Endodermal cell (in vitro differentiated cells): ENCODE measurements around the gene TEX264. TPM values are rescaled to one million over a fixed set of nuclear protein-coding genes. Genes with fewer than 3 reads are reported as not detected.

ENCODE experiments used
- DNase-seq: peaks from one replicate; pipeline ENCODE4 v3.0.0-alpha.2; 2017
- H3K27ac ChIP-seq: 2 replicates; pipeline ENCODE4 v1.5.1; 2013; ENCODE audit warnings: mild to moderate bottlenecking, low read depth, low read length, moderate library complexity
- H3K27me3 ChIP-seq: 2 replicates; pipeline ENCODE4 v1.6.1; 2013; ENCODE audit warnings: mild to moderate bottlenecking, low read length, moderate library complexity; ENCODE audit not compliant: insufficient read depth, control insufficient read depth, poor library complexity, severe bottlenecking
- H3K36me3 ChIP-seq: 2 replicates; pipeline ENCODE4 v1.7.0; 2013; ENCODE audit warnings: mild to moderate bottlenecking, low read length, moderate library complexity; ENCODE audit not compliant: control insufficient read depth, insufficient read depth
- H3K4me1 ChIP-seq: one replicate; pipeline ENCODE4 v1.7.0; 2013; ENCODE audit warnings: low read length; ENCODE audit not compliant: control insufficient read depth, insufficient read depth
- H3K4me3 ChIP-seq: 2 replicates; pipeline ENCODE4 v1.5.1; 2013; ENCODE audit warnings: mild to moderate bottlenecking, low read length, moderate library complexity
- H3K9ac ChIP-seq: 2 replicates; pipeline ENCODE4 v1.6.1; 2013; ENCODE audit warnings: mild to moderate bottlenecking, low read length, moderate library complexity; ENCODE audit not compliant: poor library complexity, severe bottlenecking; ENCODE audit errors: extremely low read depth
- H3K9me3 ChIP-seq: 2 replicates; pipeline ENCODE4 v1.6.1; 2013; ENCODE audit warnings: mild to moderate bottlenecking, low read length, moderate library complexity; ENCODE audit not compliant: control insufficient read depth
- H3K27ac Mint-ChIP-seq: 2 replicates; pipeline ENCODE4 v1.8.0; 2020; ENCODE audit warnings: mixed read lengths
- H3K27me3 Mint-ChIP-seq: 2 replicates; pipeline ENCODE4 v1.8.0; 2021; ENCODE audit warnings: mild to moderate bottlenecking, mixed read lengths; ENCODE audit not compliant: insufficient read depth
- H3K36me3 Mint-ChIP-seq: 2 replicates; pipeline ENCODE4 v1.8.0; 2020; ENCODE audit warnings: low read depth, mixed read lengths
- H3K4me1 Mint-ChIP-seq: 2 replicates; pipeline ENCODE4 v1.8.0; 2020; ENCODE audit warnings: mixed read lengths
- H3K4me3 Mint-ChIP-seq: 2 replicates; pipeline ENCODE4 v1.8.0; 2020; ENCODE audit warnings: mild to moderate bottlenecking, moderate library complexity, mixed read lengths
- H3K9me3 Mint-ChIP-seq: 2 replicates; pipeline ENCODE4 v1.8.0; 2020; ENCODE audit warnings: mild to moderate bottlenecking, mixed read lengths
- CTCF ChIP-seq: fragments of 200-600 bp; sonication (generic); conservative IDR thresholded peaks from 2 replicates; pipeline ENCODE4 v1.5.0; 2021; ENCODE audit warnings: antibody characterized with exemption, mild to moderate bottlenecking
- WGBS, 2 experiments: methylation state at CpG; one replicate each; pipeline versions ENCODE4 v1.1.5 to v1.1.7; 2013; ENCODE audit warnings: missing lambda C conversion rate in 2 of 2, mixed read lengths in 1 of 2; ENCODE audit not compliant: insufficient coverage in 1 of 2, insufficient read length in 1 of 2; 5-methylcytosine and 5-hydroxymethylcytosine counted together
- total RNA-seq, 2 donors: library from RNA; stranded (reverse); fragmentation: NEBNext Ultra II Directional in 1 of 2; extraction: Animal tissue kit (Norgen Biotek cat#: 25700) in 1 of 2; gene quantifications; 2 replicates in 1 of 2; 3 replicates in 1 of 2; pipeline ENCODE4 v1.2.1, GENCODE V29; 2021

Gene TEX264
- total RNA-seq, 2 donors from 2014 or later: 21.1 to 24.9 TPM

DNA sequence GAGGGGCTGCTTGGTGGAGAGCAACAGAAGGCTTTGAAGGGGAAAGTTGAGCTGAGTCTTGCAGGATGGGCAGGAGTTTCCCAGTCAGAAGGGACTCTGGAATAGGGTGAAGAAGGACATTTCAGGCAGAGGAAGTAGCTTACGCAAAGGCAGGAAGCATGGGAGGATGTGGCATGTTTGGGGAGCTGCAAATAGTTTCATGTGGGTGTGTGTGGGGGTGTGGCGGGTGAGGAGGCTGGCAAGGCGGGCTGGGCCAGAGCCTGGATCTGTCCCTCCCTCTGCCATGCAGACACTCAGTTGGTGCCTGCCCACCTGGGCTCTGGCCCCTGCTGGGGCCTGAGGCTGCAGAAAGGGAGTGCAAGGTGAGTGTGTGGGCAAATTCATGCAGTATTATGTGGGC is 10.4 kb downstream of the TEX264 start:
- WGBS, 2 experiments: 94 to 96% methylated on average over 2 of the region's 3 CpGs
- H3K27ac Mint-ChIP-seq: peak overlapping the region; percentile 18
- no peak overlapping the region for H3K4me3 Mint-ChIP-seq

GRCh38 chr3:51682079-51682478 is 11.0 kb downstream of the TEX264 start:
- Mint-ChIP-seq H3K9me3 (no peaks in the 10 kb centered on the region), H3K4me1 (peaks cover 11% of the 10 kb centered on the region), H3K27ac (peak overlapping the region; percentile 18), H3K4me3 (no peak overlapping the region), H3K36me3 (peaks cover 15% of the 10 kb centered on the region), H3K27me3 (no peaks in the 10 kb centered on the region)
- Histone ChIP-seq H3K9me3 (no peaks in the 10 kb centered on the region), H3K27me3 (no peaks in the 10 kb centered on the region), H3K4me3 (no peak overlapping the region), H3K36me3 (peaks cover 14% of the 10 kb centered on the region), H3K27ac (no peak overlapping the region), H3K4me1 (no peaks in the 10 kb centered on the region), H3K9ac (no peak overlapping the region)
- WGBS, 2 experiments: 11 to 24% methylated on average over 4 of the region's 4 CpGs
- peak; percentile 93 for DNase-seq
- TF ChIP-seq CTCF: peak; percentile 88

More for the DNA sequence above, 10.4 kb downstream of the TEX264 start:
- no peak overlapping the region for H3K4me3 ChIP-seq
- H3K36me3 ChIP-seq: peaks cover 19% of the 10 kb centered on the region
- Mint-ChIP-seq H3K36me3 (peaks cover 15% of the 10 kb centered on the region), H3K27me3 (no peaks in the 10 kb centered on the region), H3K9me3 (no peaks in the 10 kb centered on the region), H3K4me1 (peaks cover 11% of the 10 kb centered on the region)
- no peaks in the 10 kb centered on the region for H3K9me3 ChIP-seq
- no peak overlapping the region for H3K27ac ChIP-seq
- no peak for DNase-seq
- TF ChIP-seq CTCF: no peak
- H3K9ac ChIP-seq: no peak overlapping the region
- H3K27me3 ChIP-seq: no peaks in the 10 kb centered on the region
- no peaks in the 10 kb centered on the region for H3K4me1 ChIP-seq

DNA sequence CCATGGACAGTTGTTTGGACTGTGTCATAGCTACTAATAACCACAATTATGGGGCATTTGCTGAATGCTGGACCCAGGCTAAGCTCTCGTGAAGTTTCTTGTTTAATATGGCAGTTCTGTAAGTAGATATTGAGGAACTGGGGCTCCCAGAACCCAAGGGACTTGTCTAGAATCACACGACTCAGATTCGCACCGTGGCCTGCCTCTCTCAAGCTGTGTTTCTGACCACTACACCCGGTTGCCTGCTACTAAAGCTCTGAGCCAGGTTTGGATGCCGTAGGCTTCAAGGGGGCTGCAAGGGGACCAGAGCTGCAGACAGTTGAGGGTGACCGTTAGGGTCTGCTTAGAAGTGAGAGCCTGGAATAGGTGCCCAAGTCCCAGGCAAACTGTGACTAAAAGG is 11.5 kb downstream of the TEX264 start:
- no peaks in the 10 kb centered on the region for H3K27me3 Mint-ChIP-seq
- H3K36me3 Mint-ChIP-seq: peaks cover 16% of the 10 kb centered on the region

More for the DNA sequence above, 11.5 kb downstream of the TEX264 start:
- H3K9me3 ChIP-seq: no peaks in the 10 kb centered on the region
- Mint-ChIP-seq H3K4me3 (no peak overlapping the region), H3K4me1 (peaks cover 11% of the 10 kb centered on the region), H3K27ac (no peak overlapping the region), H3K9me3 (no peaks in the 10 kb centered on the region)
- no peak overlapping the region for H3K4me3 ChIP-seq
- no peaks in the 10 kb centered on the region for H3K27me3 ChIP-seq
- H3K36me3 ChIP-seq: peaks cover 14% of the 10 kb centered on the region
- H3K27ac ChIP-seq: no peak overlapping the region
- TF ChIP-seq CTCF: no peak
- no peaks in the 10 kb centered on the region for H3K4me1 ChIP-seq
- no peak for DNase-seq
- WGBS, 2 experiments: 60 to 75% methylated on average over 6 to 7 of the region's 7 CpGs
- no peak overlapping the region for H3K9ac ChIP-seq
